ENCODE measurements around the gene SGMS1.

The SGMS1 gene

GRCh38 chr10:50400694-50401093 is 223.1 kb downstream of the SGMS1 start:
- CTCF ChIA-PET, result interaction anchor here (0.6 kb wide), 1 partner anchor 75 kb away, joined by 3 read pairs; no protein-coding TSS in a partner anchor
- POLR2A ChIA-PET (ENCODE audit: low non-redundant PET), result no interaction called here
- no peak for TF ChIP-seq CTCF (conservative IDR thresholded peaks at IDR 0.05; ENCODE audit: low read depth)
- DNase-seq (ENCODE audit: low spot score), result no peak
- no peak overlapping the region for H3K27ac ChIP-seq

- CTCF ChIA-PET, result interaction anchor here (0.7 kb wide), 1 partner anchor 29 kb away, joined by 3 read pairs; no protein-coding TSS in a partner anchor
- no peak for DNase-seq (ENCODE audit: low spot score)
- POLR2A ChIA-PET (ENCODE audit: low non-redundant PET), result no interaction called here
- no peak for TF ChIP-seq CTCF (conservative IDR thresholded peaks at IDR 0.05; ENCODE audit: low read depth)
- H3K27ac ChIP-seq, result no peak overlapping the region
Observed at GRCh38 chr10:50398823-50399222, 224.9 kb downstream of the SGMS1 start.

- ChIA-PET POLR2A (ENCODE audit: low non-redundant PET) (no interaction called here), CTCF (no interaction called here)
- no peak overlapping the region for H3K27ac ChIP-seq
- no peak for DNase-seq (ENCODE audit: low spot score)
- TF ChIP-seq CTCF (conservative IDR thresholded peaks at IDR 0.05; ENCODE audit: low read depth), result no peak
Observed at GRCh38 chr10:50398381-50398780, 225.4 kb downstream of the SGMS1 start.

- DNase-seq (ENCODE audit: low spot score), result no peak
- ChIA-PET POLR2A (ENCODE audit: low non-redundant PET) (no interaction called here), CTCF (no interaction called here)
- no peak for TF ChIP-seq CTCF (conservative IDR thresholded peaks at IDR 0.05; ENCODE audit: low read depth)
- H3K27ac ChIP-seq, result no peak overlapping the region
Observed at GRCh38 chr10:50397312-50398140, 226.2 kb downstream of the SGMS1 start.

GRCh38 chr10:50396491-50397311 is 227.1 kb downstream of the SGMS1 start:
- H3K27ac ChIP-seq, result no peak overlapping the region
- ChIA-PET CTCF (no interaction called here), POLR2A (ENCODE audit: low non-redundant PET) (no interaction called here)
- TF ChIP-seq CTCF (conservative IDR thresholded peaks at IDR 0.05; ENCODE audit: low read depth), result no peak
- DNase-seq (ENCODE audit: low spot score), result no peak

- ChIA-PET POLR2A (ENCODE audit: low non-redundant PET) (no interaction called here), CTCF (interaction anchor here (0.6 kb wide), 1 partner anchor 606 kb away, joined by 3 read pairs; no protein-coding TSS in a partner anchor)
- DNase-seq (ENCODE audit: low spot score), result no peak
- H3K27ac ChIP-seq, result no peak overlapping the region
- no peak for TF ChIP-seq CTCF (conservative IDR thresholded peaks at IDR 0.05; ENCODE audit: low read depth)
Observed at GRCh38 chr10:50395851-50396250, 227.9 kb downstream of the SGMS1 start.
